B cell (primary cell): Measurements from ENCODE around the gene RNU1-2. TPM values are rescaled to one million over a fixed set of nuclear protein-coding genes. Genes with fewer than 3 reads are reported as not detected.
A peak's percentile ranks its signal among the peaks of the same experiment; 100 is the strongest.

Experiments used
- ATAC-seq: fragments of 200-7000 bp; cut with Tn5 transposase; one replicate; pipeline ENCODE4 v1.10.0; 2021; ENCODE audit warnings: low read depth, mild to moderate bottlenecking, moderate number of reproducible peaks, moderate library complexity
- CTCF ChIA-PET: fragments of 350-600 bp; sonication (Branson Sonifier 250); formaldehyde crosslinking; loops from one replicate; lab custom pipeline; 2021; ENCODE audit warnings: antibody characterized with exemption, inconsistent platforms; lab: Charles Lee
- POLR2A ChIA-PET: fragments of 350-600 bp; sonication (Branson Sonifier 250); formaldehyde crosslinking; loops from one replicate; lab custom pipeline; 2021; ENCODE audit warnings: antibody characterized with exemption; lab: Charles Lee
- DNase-seq: peaks from one replicate; pipeline ENCODE4 v3.0.0; 2013
- H2AFZ ChIP-seq: 2 replicates; pipeline ENCODE4 v1.6.1; 2012; ENCODE audit warnings: mild to moderate bottlenecking, low read depth, low read length; ENCODE audit not compliant: insufficient read depth, poor library complexity, severe bottlenecking
- H3K27ac ChIP-seq, 2 donors: 1 replicate in 1 of 2; 2 replicates in 1 of 2; pipeline ENCODE4 v1.5.1; 2012 to 2013; ENCODE audit warnings: low read length in 2 of 2, mild to moderate bottlenecking in 2 of 2, moderate library complexity in 1 of 2
- H3K27me3 ChIP-seq, 4 experiments: fragments of 200-600 bp in 1 of 4; sonication (generic) in 1 of 4; replicated peaks in 1 of 4; 1 replicate in 2 of 4; 2 replicates in 2 of 4; pipeline versions ENCODE4 v1.6.1 to v1.7.0; 2013 to 2016; ENCODE audit warnings: low read length in 3 of 4, mild to moderate bottlenecking in 2 of 4, mixed read lengths in 1 of 4, moderate library complexity in 1 of 4; ENCODE audit not compliant: insufficient read depth in 4 of 4, control insufficient read depth in 3 of 4; ENCODE audit errors: control extremely low read depth in 1 of 4
- H3K36me3 ChIP-seq, 2 experiments: replicated peaks in 1 of 2; 1 replicate in 1 of 2; 2 replicates in 1 of 2; pipeline versions ENCODE4 v1.6.1 to v1.7.1; 2013; ENCODE audit warnings: low read length in 1 of 2; ENCODE audit not compliant: insufficient read depth in 2 of 2, control insufficient read depth in 1 of 2; ENCODE audit errors: control extremely low read depth in 1 of 2, extremely low read depth in 1 of 2
- H3K4me1 ChIP-seq, 2 donors: fragments of 200-600 bp in 1 of 2; sonication (generic) in 1 of 2; 1 replicate in 1 of 2; 2 replicates in 1 of 2; pipeline versions ENCODE4 v1.5.1 to v1.6.1; 2013 to 2017; ENCODE audit warnings: low read length in 2 of 2; ENCODE audit not compliant: control insufficient read depth in 2 of 2, insufficient read depth in 2 of 2
- H3K4me2 ChIP-seq: replicated peaks from 2 replicates; pipeline ENCODE3; 2012; ENCODE audit warnings: mild to moderate bottlenecking, low read depth, low read length; ENCODE audit not compliant: poor library complexity, severe bottlenecking
- H3K4me3 ChIP-seq, 5 experiments: fragments of 200-600 bp in 1 of 5; sonication (generic) in 1 of 5; 1 replicate in 3 of 5; 2 replicates in 2 of 5; pipeline versions ENCODE4 v1.5.1 to v1.7.0; 2011 to 2016; ENCODE audit warnings: low read length in 4 of 5, mild to moderate bottlenecking in 4 of 5, low read depth in 2 of 5, control low read depth in 1 of 5, moderate library complexity in 1 of 5; ENCODE audit not compliant: insufficient read depth in 1 of 5; ENCODE audit errors: control extremely low read depth in 1 of 5, extremely low read depth in 1 of 5
- H3K79me2 ChIP-seq: fragments of 200-600 bp; sonication (generic); one replicate; pipeline ENCODE4 v1.6.0; 2016; ENCODE audit warnings: low read length; ENCODE audit not compliant: control insufficient read depth, insufficient read depth
- H3K9ac ChIP-seq: fragments of 200-600 bp; sonication (generic); 2 replicates; pipeline ENCODE4 v1.6.1; 2017; ENCODE audit warnings: mild to moderate bottlenecking, low read length, moderate library complexity
- H3K9me3 ChIP-seq, 3 donors: one replicate each; pipeline versions ENCODE4 v1.6.1 to v1.7.1; 2013; ENCODE audit warnings: low read length in 2 of 3; ENCODE audit not compliant: control insufficient read depth in 2 of 3, insufficient read depth in 1 of 3; ENCODE audit errors: control extremely low read depth in 1 of 3
- H4K20me1 ChIP-seq: 2 replicates; pipeline ENCODE4 v1.6.0; 2012; ENCODE audit warnings: mild to moderate bottlenecking, low read length; ENCODE audit not compliant: insufficient read depth, control insufficient read depth, poor library complexity, severe bottlenecking
- H3K27ac Mint-ChIP-seq: one replicate; pipeline ENCODE4 v1.8.0; 2021; ENCODE audit warnings: mixed read lengths
- H3K27me3 Mint-ChIP-seq: one replicate; pipeline ENCODE4 v1.8.0; 2021; ENCODE audit warnings: mixed read lengths
- H3K4me1 Mint-ChIP-seq: one replicate; pipeline ENCODE4 v1.8.0; 2021; ENCODE audit warnings: mixed read lengths
- H3K4me3 Mint-ChIP-seq: one replicate; pipeline ENCODE4 v1.8.0; 2021; ENCODE audit warnings: mixed read lengths
- H3K9me3 Mint-ChIP-seq: one replicate; pipeline ENCODE4 v1.8.0; 2022; ENCODE audit warnings: mixed read lengths; ENCODE audit not compliant: insufficient read depth
- EZH2 ChIP-seq: IDR thresholded peaks from 2 replicates; pipeline ENCODE4 v1.6.1; 2012; ENCODE audit warnings: borderline replicate concordance, low read depth, mild to moderate bottlenecking, moderate library complexity, low read length; ENCODE audit not compliant: insufficient read depth, poor library complexity, severe bottlenecking
- WGBS: methylation state at CpG from one replicate; pipeline ENCODE4 v1.1.5; 2013; ENCODE audit warnings: missing lambda C conversion rate; ENCODE audit not compliant: insufficient coverage; 5-methylcytosine and 5-hydroxymethylcytosine counted together
- intact Hi-C: fragments of 100-400 bp; cut with micrococcal nuclease; formaldehyde crosslinking; loops from one replicate; pipeline ENCODE4 v1.10.0; 2022
- polyA plus RNA-seq: library from polyadenylated mRNA; depleted of rRNA; stranded (reverse); fragments of >200 nt; gene quantifications from 2 replicates; pipeline ENCODE4 v1.2.3, GENCODE V29; 2012
- total RNA-seq, 2 donors: library from RNA; stranded (reverse); fragments of 120-200 nt in 1 of 2; gene quantifications; 1 replicate in 1 of 2; 2 replicates in 1 of 2; pipeline versions ENCODE4 v1.2.3 to v1.2.4, GENCODE V29; 2013 to 2022
- TF ChIP-seq, protein P1 (sequence below): fragments of 200-600 bp; IDR thresholded peaks from one replicate; pipeline ENCODE4 v1.8.0; 2022; ENCODE audit warnings: antibody characterized with exemption, mild to moderate bottlenecking

RNU1-2 gene
- total and polyA plus RNA-seq, 2 donors (not counting 1 experiment from before 2014, with no cell fraction given): 4,377 TPM; not detected in 1

DNA sequence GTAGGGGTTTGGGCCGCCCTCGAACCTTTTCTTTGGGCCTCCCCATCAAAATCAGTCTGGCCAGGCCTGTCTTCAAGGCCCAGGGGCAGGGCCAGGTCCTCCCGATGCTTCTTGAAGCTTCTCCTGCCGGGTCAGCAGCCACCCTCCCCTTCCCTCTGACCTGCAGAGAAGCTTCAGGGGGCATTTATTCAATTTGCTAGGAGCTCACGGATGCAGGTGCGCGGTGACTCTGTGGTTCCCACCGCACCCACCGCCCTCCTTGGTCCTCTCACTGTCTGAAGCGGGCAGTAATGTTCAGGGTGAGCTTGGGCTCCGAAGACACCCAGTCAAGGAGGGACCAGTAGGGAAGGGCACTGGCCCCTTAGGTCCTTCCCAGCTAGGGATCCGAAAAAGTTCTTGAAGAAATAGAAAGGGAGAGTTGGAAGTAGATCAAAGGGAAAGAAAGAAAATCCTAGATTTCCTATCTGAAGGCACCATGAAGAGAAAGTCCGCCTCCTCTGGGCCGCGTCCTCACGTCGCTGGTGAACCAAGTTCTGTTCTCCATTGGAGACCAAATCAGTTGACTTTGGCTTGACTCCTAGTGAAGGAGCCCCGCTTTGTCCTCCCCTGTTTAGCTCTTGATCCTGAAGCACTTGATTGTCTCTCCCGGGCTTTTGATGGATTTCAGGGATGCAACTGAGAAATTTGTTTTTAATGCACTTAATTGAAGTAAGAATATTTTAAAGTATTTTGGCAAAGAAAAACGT lies 8.7 kb upstream of the RNU1-2 start:
- Histone ChIP-seq H3K27me3 (no peaks in the 10 kb centered on the region), H3K9me3 (no peaks in the 10 kb centered on the region), H3K79me2 (no peaks in the 10 kb centered on the region), H3K27ac (no peak overlapping the region), H3K4me3 (no peak overlapping the region), H3K9ac (no peak overlapping the region), H3K36me3 (no peaks in the 10 kb centered on the region), H4K20me1 (no peaks in the 10 kb centered on the region), H3K4me2 (no peak overlapping the region), H2AFZ (no peak overlapping the region), H3K4me1 (peaks cover 11 to 13% of the 10 kb centered on the region in 2 donors)
- no peak for ATAC-seq
- peak overlapping the region; percentile 18 for H3K4me3 Mint-ChIP-seq
- DNase-seq: no peak
- intact Hi-C loops: no loop called here
- TF ChIP-seq EZH2: no peak
- TF ChIP-seq, protein P1, sequence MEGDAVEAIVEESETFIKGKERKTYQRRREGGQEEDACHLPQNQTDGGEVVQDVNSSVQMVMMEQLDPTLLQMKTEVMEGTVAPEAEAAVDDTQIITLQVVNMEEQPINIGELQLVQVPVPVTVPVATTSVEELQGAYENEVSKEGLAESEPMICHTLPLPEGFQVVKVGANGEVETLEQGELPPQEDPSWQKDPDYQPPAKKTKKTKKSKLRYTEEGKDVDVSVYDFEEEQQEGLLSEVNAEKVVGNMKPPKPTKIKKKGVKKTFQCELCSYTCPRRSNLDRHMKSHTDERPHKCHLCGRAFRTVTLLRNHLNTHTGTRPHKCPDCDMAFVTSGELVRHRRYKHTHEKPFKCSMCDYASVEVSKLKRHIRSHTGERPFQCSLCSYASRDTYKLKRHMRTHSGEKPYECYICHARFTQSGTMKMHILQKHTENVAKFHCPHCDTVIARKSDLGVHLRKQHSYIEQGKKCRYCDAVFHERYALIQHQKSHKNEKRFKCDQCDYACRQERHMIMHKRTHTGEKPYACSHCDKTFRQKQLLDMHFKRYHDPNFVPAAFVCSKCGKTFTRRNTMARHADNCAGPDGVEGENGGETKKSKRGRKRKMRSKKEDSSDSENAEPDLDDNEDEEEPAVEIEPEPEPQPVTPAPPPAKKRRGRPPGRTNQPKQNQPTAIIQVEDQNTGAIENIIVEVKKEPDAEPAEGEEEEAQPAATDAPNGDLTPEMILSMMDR: no peak
- peak overlapping the region; percentile 38 for H3K27ac Mint-ChIP-seq
- peaks cover 18% of the 10 kb centered on the region for H3K4me1 Mint-ChIP-seq
- ChIA-PET POLR2A (no interaction called here), CTCF (no interaction called here)
- no peaks in the 10 kb centered on the region for H3K9me3 Mint-ChIP-seq
- 96% methylated on average over 18 of the region's 20 CpGs for WGBS
- peaks cover 7% of the 10 kb centered on the region for H3K27me3 Mint-ChIP-seq
